ENCODE results near the gene CDKN1B. TPM values are rescaled to one million over a fixed set of nuclear protein-coding genes. Genes with fewer than 3 reads are reported as not detected.

The CDKN1B gene
- total and polyA plus RNA-seq, 2 of the 13 experiments (the other 11 are each of a cell fraction or from before 2014, with no cell fraction given) = 20.1 to 37.2 TPM

DNA sequence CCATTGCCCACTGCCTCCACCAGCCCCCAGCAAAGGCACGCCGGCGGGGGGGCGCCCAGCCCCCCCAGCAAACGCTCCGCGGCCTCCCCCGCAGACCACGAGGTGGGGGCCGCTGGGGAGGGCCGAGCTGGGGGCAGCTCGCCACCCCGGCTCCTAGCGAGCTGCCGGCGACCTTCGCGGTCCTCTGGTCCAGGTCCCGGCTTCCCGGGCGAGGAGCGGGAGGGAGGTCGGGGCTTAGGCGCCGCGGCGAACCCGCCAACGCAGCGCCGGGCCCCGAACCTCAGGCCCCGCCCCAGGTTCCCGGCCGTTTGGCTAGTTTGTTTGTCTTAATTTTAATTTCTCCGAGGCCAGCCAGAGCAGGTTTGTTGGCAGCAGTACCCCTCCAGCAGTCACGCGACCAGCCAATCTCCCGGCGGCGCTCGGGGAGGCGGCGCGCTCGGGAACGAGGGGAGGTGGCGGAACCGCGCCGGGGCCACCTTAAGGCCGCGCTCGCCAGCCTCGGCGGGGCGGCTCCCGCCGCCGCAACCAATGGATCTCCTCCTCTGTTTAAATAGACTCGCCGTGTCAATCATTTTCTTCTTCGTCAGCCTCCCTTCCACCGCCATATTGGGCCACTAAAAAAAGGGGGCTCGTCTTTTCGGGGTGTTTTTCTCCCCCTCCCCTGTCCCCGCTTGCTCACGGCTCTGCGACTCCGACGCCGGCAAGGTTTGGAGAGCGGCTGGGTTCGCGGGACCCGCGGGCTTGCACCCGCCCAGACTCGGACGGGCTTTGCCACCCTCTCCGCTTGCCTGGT, at the start of gene CDKN1B (continued):
- no peak for TF ChIP-seq ZNF142 (CRISPR knock-in tag; IDR thresholded peaks at IDR 0.05)
- no peak; the same call in 1 of the 2 replicates for TF ChIP-seq ZNF274 (CRISPR knock-in tag; IDR thresholded peaks at IDR 0.05)
- TF ChIP-seq NFYB (CRISPR knock-in tag; IDR thresholded peaks at IDR 0.05) = peak; percentile 56
- TF ChIP-seq ZNF326 (CRISPR knock-in tag; IDR thresholded peaks at IDR 0.05; ENCODE audit: borderline replicate concordance) = no peak
- peak; percentile 72; the same call in 1 of the 2 replicates for TF ChIP-seq GMEB1 (CRISPR knock-in tag; IDR thresholded peaks at IDR 0.05; ENCODE audit: borderline replicate concordance)
- no peak for TF ChIP-seq ZNF383 (CRISPR knock-in tag; IDR thresholded peaks at IDR 0.05; ENCODE audit: borderline replicate concordance)
- peak; percentile 47 for TF ChIP-seq ZFX (CRISPR knock-in tag; IDR thresholded peaks at IDR 0.05; ENCODE audit: low read depth)
- no peak for TF ChIP-seq XRCC5 (optimal IDR thresholded peaks at IDR 0.05; ENCODE audit: low read length)
- peak; percentile 49; the same call in 1 of the 2 replicates for TF ChIP-seq FOXK1 (CRISPR knock-in tag; IDR thresholded peaks at IDR 0.05; ENCODE audit: borderline replicate concordance, low read depth)
- TF ChIP-seq HCFC1 (IDR thresholded peaks at IDR 0.05; ENCODE audit: low read depth, low read length) = no peak
- peak; percentile 89 for TF ChIP-seq ZMAT3 (CRISPR knock-in tag; conservative IDR thresholded peaks at IDR 0.05)
- TF ChIP-seq AGO2 (optimal IDR thresholded peaks at IDR 0.05; ENCODE audit: low read depth, low read length) = peak; percentile 80
- TF ChIP-seq ZNF251 (CRISPR knock-in tag; IDR thresholded peaks at IDR 0.05) = no peak
- TF ChIP-seq MED13 (CRISPR knock-in tag; IDR thresholded peaks at IDR 0.05) = no peak
- TF ChIP-seq NR3C1 (CRISPR knock-in tag; IDR thresholded peaks at IDR 0.05) = no peak
- TF ChIP-seq ZNF468 (CRISPR knock-in tag; IDR thresholded peaks at IDR 0.05) = no peak
- TF ChIP-seq UBTF (CRISPR knock-in tag; IDR thresholded peaks at IDR 0.05) = peak; percentile 82
